ENCODE data around the gene TBC1D30.

GRCh38 chr12:64814432-64814831, 10.0 kb upstream of the TBC1D30 start:
- no peak for TF ChIP-seq EP300 (IDR thresholded peaks at IDR 0.05)
- TF ChIP-seq HOXA7 (CRISPR knock-in tag; IDR thresholded peaks at IDR 0.05): no peak
- no peak for TF ChIP-seq E2F6 (IDR thresholded peaks at IDR 0.05; ENCODE audit: borderline replicate concordance, low read depth)
- no peak for TF ChIP-seq POLR2A (IDR thresholded peaks at IDR 0.05; ENCODE audit: low read length)
- TF ChIP-seq HMGXB4 (CRISPR knock-in tag; IDR thresholded peaks at IDR 0.05; ENCODE audit: borderline replicate concordance): no peak
- no peak for TF ChIP-seq CHD2 (IDR thresholded peaks at IDR 0.05; ENCODE audit: low read length, partially characterized antibody)
- TF ChIP-seq, protein P1, sequence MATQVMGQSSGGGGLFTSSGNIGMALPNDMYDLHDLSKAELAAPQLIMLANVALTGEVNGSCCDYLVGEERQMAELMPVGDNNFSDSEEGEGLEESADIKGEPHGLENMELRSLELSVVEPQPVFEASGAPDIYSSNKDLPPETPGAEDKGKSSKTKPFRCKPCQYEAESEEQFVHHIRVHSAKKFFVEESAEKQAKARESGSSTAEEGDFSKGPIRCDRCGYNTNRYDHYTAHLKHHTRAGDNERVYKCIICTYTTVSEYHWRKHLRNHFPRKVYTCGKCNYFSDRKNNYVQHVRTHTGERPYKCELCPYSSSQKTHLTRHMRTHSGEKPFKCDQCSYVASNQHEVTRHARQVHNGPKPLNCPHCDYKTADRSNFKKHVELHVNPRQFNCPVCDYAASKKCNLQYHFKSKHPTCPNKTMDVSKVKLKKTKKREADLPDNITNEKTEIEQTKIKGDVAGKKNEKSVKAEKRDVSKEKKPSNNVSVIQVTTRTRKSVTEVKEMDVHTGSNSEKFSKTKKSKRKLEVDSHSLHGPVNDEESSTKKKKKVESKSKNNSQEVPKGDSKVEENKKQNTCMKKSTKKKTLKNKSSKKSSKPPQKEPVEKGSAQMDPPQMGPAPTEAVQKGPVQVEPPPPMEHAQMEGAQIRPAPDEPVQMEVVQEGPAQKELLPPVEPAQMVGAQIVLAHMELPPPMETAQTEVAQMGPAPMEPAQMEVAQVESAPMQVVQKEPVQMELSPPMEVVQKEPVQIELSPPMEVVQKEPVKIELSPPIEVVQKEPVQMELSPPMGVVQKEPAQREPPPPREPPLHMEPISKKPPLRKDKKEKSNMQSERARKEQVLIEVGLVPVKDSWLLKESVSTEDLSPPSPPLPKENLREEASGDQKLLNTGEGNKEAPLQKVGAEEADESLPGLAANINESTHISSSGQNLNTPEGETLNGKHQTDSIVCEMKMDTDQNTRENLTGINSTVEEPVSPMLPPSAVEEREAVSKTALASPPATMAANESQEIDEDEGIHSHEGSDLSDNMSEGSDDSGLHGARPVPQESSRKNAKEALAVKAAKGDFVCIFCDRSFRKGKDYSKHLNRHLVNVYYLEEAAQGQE (IDR thresholded peaks at IDR 0.05): no peak
- TF ChIP-seq CTCF (IDR thresholded peaks at IDR 0.05): no peak
- TF ChIP-seq POLR2AphosphoS2 (conservative IDR thresholded peaks at IDR 0.05; ENCODE audit: low read length): no peak

Data from A549 (cell line).